GM10266 (cell line): ENCODE measurements around the gene BUD31.

Experiments
- DNase-seq: peaks from one replicate; pipeline ENCODE4 v3.0.0; 2012; ENCODE audit errors: extremely low spot score
- TF ChIP-seq, protein P1 (sequence below): IDR thresholded peaks from 2 replicates; pipeline ENCODE4 v1.5.1; 2012; ENCODE audit warnings: mild to moderate bottlenecking, low read depth; ENCODE audit not compliant: control insufficient read depth, insufficient read depth; ENCODE audit errors: missing control alignments

The BUD31 gene

GRCh38 chr7:99395616-99396327 lies 13.0 kb upstream of the BUD31 start:
- DNase-seq = no peak
- TF ChIP-seq, protein P1, sequence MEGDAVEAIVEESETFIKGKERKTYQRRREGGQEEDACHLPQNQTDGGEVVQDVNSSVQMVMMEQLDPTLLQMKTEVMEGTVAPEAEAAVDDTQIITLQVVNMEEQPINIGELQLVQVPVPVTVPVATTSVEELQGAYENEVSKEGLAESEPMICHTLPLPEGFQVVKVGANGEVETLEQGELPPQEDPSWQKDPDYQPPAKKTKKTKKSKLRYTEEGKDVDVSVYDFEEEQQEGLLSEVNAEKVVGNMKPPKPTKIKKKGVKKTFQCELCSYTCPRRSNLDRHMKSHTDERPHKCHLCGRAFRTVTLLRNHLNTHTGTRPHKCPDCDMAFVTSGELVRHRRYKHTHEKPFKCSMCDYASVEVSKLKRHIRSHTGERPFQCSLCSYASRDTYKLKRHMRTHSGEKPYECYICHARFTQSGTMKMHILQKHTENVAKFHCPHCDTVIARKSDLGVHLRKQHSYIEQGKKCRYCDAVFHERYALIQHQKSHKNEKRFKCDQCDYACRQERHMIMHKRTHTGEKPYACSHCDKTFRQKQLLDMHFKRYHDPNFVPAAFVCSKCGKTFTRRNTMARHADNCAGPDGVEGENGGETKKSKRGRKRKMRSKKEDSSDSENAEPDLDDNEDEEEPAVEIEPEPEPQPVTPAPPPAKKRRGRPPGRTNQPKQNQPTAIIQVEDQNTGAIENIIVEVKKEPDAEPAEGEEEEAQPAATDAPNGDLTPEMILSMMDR = peak; percentile 8

GRCh38 chr7:99396418-99397296 lies 12.1 kb upstream of the BUD31 start:
- DNase-seq = no peak
- TF ChIP-seq, protein P1 = no peak

DNA sequence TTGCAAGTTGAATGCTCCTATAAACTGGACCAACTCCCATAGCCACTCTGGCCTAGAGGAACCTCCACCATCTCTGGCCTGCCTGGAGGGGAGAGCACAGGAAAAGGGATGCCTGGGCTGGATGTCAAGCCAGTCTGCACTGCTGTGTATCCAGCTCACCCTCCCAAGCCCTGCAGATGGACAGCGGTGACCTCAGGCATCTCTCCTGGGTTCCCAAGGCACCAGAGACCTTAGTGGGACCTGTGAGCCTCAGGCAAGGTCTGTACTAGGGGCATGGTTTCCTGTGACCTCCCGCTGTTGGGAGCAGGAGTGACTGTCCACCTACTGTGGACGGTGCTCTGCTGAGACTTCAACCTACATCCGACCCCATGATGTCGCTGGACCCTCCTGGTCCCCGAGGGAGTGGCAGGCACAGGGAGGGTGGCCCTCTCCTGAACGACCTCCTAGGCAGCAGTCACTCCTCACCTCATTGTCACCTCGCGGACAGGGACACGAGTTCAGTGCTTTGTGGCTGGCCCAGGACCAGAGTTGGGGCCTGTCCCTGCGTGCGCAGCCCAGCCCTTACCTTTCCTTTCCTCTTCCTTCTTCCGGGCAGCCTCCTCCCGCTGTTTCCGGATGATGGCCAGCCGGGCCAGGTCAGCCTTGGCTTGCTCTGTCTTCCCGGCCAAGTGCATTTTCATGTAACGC lies 11.3 kb upstream of the BUD31 start:
- DNase-seq = no peak
- TF ChIP-seq, protein P1 = no peak

- TF ChIP-seq, protein P1 = no peak
These were observed 9.8 kb upstream of the BUD31 start for GRCh38 chr7:99398891-99399445.

DNA sequence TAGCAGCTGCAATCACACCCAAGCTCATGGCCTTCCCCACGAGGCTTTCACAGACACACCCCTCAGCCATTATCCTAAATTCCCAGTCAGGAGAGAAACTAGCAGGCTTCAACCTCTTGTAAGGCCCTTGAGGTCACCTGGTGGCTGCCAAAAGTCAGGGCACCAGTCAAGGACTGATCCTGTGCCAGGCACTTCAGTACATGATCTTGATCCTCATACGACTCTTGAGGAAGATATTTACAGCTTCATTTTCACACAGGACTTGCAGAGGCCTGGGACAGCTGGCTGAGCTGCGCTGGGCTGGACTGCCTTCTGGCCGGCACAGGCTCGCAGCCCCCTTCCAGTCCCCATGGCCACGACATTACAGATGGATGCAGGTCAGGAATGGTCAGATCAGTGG lies 9.2 kb upstream of the BUD31 start:
- no peak for DNase-seq
- TF ChIP-seq, protein P1 = no peak

More at GRCh38 chr7:99398891-99399445, 9.8 kb upstream of the BUD31 start:
- DNase-seq = no peak

- TF ChIP-seq, protein P1 = no peak
- DNase-seq = no peak
These were observed 5.9 kb upstream of the BUD31 start for GRCh38 chr7:99402854-99403253.

GRCh38 chr7:99403764-99404163 lies 5.0 kb upstream of the BUD31 start:
- no peak for DNase-seq

More at GRCh38 chr7:99403764-99404163, 5.0 kb upstream of the BUD31 start:
- TF ChIP-seq, protein P1 = no peak
